Panc1 (cell line): ENCODE measurements around the gene NDUFS8.

ENCODE experiments used
- CTCF ChIP-seq: fragments of 450-650 bp; IDR thresholded peaks from 2 replicates; pipeline ENCODE4 v1.5.1; 2017; ENCODE audit warnings: mild to moderate bottlenecking
- POLR2AphosphoS5 ChIP-seq: IDR thresholded peaks from 2 replicates; pipeline ENCODE4 v1.6.1; 2012; ENCODE audit warnings: mild to moderate bottlenecking, low read depth, low read length, moderate library complexity
- REST ChIP-seq, 2 experiments: IDR thresholded peaks; 2 replicates each; pipeline ENCODE4 v1.6.1; 2011 to 2012; ENCODE audit warnings: low read depth in 2 of 2, control low read depth in 1 of 2, low read length in 1 of 2, mild to moderate bottlenecking in 1 of 2, moderate library complexity in 1 of 2; ENCODE audit not compliant: insufficient read depth in 1 of 2
- TCF7L2 ChIP-seq: IDR thresholded peaks from 2 replicates; pipeline ENCODE4 v1.6.1; 2011; ENCODE audit warnings: mild to moderate bottlenecking, low read depth, low read length, inconsistent platforms

- TF ChIP-seq REST (IDR thresholded peaks at IDR 0.05; ENCODE audit: insufficient read depth in 1 of 2, low read depth in 2 of 2, low read length in 1 of 2): no peak
- TF ChIP-seq CTCF: no peak
- no peak for TF ChIP-seq TCF7L2
- no peak for TF ChIP-seq POLR2AphosphoS5
These were observed 36.3 kb downstream of the NDUFS8 start for GRCh38 chr11:68066742-68067141.
